ENCODE measurements around the gene LBHD2.
A peak's percentile ranks its signal among the peaks of the same experiment; 100 is the strongest.
"Not testable (repeated sequence)": the region's sequence is repeated elsewhere in the genome, so short reads cannot be mapped to it uniquely, and the experiment has no call there.

Gene LBHD2

DNA sequence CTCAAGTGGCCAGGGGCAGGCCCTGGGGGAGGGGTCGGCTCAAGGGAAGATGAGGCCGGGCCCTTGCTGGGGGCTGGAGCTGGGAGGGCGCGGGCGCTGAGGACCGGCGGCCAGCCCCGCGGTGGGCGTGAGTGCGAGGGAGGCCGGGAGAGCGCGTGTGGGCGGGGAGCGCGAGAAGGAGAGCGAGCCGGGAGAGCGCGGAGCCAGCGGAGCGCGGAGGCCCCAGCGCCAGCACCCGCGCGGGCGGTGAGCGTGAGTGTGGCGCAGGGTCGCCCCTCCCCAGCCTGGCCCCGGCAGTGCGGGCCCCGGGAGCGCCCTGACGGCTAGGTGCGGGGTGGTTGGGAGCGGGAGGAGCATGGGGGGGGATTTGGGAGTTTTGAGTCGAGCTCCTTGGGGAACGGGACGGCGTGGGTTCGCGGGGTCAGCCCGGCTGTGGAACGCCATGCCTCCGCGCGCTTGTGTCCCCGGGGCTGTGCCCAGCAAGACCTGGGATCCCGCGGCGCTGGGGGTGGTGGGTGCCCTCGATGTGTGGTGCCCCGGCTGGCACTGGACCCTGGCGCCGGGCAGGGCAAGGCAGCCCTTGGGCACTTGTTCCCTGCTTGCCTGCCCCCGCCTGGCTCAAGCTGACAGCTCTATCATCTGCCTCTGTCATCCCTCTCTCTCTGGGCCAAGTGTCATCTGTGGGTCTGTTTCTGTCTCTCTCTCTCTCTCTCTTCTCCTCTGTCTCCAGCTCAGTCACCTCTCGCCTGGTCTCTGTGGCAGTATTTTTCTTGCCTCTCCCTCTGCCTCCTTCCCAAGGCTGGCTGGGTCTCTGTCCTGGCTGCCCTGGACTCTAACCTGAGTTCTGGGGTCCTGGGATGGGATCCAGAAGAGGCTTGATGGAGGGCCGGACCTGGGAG is at the start of gene LBHD2:
Gene LBHD2 (plus strand): TSS at position 190 of the 899 bp plus-strand sequence. CDS start 1,803 bp downstream, outside the sequence.
- Histone ChIP-seq H3K9ac (no peak within 1 kb of the TSS), H3K4me3 (no peak within 1 kb of the TSS), H3K27ac (no peak within 1 kb of the TSS), H4K20me1 (no peaks in the 10 kb centered on the region; a peak in 1 of 22 replicates), H3K4me1 (peaks cover 0 to 22% (median 16%) of the 10 kb centered on the region in 10 experiments; a peak in 19 of 20 replicates), H3K4me2 (no peak within 1 kb of the TSS), H3K27me3 (no peaks in the 10 kb centered on the region; a peak in 1 of 22 replicates), H3K9me3 (replicated peaks in 1 of 11) (peaks cover 0 to 5% (median 0%) of the 10 kb centered on the region in 11 experiments; a peak in 2 of 22 replicates), H3K36me3 (no peaks in the 10 kb centered on the region)
- TF ChIP-seq Cebpa-rat (IDR thresholded peaks at IDR 0.05) = no peak

DNA sequence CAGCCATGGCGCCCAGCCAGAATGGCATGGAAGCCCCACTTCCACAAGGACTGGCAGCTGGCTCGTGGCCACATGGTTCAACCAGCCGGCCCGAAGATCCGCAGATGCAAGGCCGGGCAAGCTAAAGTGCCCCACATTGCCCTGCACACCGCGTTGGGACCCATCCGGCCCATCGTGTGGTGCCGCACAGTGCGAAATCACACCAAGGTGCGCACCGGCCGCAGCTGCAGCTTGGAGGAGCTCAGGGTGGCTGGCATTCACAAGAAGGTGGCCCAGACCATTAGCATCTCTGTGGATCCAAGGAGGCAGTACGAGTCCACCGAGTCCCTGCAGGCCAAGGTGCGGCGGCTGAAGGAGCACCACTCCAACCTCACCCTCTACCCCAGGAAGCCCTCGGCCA is 42.5 kb upstream of the LBHD2 start:
- H3K9ac ChIP-seq = no peak overlapping the region
- H3K9me3 ChIP-seq (replicated peaks in 1 of 11) = peaks cover 16 to 27% (median 18%) of the 10 kb centered on the region in 11 experiments
- 0 out of 20 replicates have a peak overlapping the region, but pooled peaks of 1 of the 10 experiments have one; percentile 14 for H3K4me3 ChIP-seq
- H4K20me1 ChIP-seq = peaks cover 0 to 36% (median 16%) of the 10 kb centered on the region in 11 experiments; a peak in 15 of 22 replicates
- H3K4me2 ChIP-seq = no peak overlapping the region; a peak in 1 of 22 replicates
- peaks cover 0 to 30% (median 8%) of the 10 kb centered on the region in 11 experiments; a peak in 12 of 22 replicates for H3K36me3 ChIP-seq
- H3K27ac ChIP-seq = no peak overlapping the region
- TF ChIP-seq Cebpa-rat (IDR thresholded peaks at IDR 0.05) = no peak
- peaks cover 15 to 31% (median 24%) of the 10 kb centered on the region in 10 experiments for H3K4me1 ChIP-seq
- H3K27me3 ChIP-seq = no peaks in the 10 kb centered on the region

DNA sequence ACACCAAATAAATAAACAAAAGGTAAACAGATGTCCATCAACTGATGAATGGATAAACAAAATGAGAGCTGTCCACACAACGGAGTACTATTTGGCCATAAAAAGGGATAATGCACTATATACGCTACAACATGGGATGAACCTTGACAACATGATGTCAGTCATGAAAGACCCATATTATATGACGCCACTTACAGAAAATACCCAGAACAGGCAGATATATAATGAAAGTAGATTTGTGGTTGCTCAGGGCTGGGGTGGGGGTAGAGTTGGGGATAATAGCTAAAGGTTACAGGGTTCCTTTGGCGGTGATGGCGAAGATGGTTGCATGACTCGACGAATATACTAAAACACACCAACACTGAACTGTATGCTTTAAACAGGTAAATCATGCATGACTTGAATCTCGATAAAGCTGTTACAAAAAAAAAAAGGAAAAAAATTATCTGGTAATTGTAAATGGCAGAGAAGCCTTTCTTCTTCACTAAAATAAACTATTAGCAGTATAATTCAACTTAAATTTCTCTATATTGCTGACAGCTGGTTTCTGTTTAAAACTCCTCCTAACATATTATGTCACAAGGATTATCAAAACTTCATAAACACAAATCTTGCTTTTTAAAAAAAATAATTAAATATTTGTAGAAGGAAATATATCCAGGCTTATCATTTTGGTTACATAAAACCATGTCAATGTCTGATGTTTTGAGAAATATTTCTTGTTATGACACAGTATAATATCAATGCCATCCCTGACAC is 40.6 kb upstream of the LBHD2 start:
- Histone ChIP-seq H3K27me3 (no peaks in the 10 kb centered on the region), H3K27ac (no peak overlapping the region), H3K9ac (no peak overlapping the region), H3K9me3 (replicated peaks in 1 of 11) (peaks cover 16 to 27% (median 18%) of the 10 kb centered on the region in 11 experiments), H3K36me3 (peaks cover 0 to 30% (median 8%) of the 10 kb centered on the region in 11 experiments; a peak in 12 of 22 replicates), H3K4me1 (peaks cover 17 to 31% (median 24%) of the 10 kb centered on the region in 10 experiments), H3K4me2 (no peak overlapping the region; a peak in 1 of 22 replicates), H4K20me1 (peaks cover 0 to 42% (median 19%) of the 10 kb centered on the region in 11 experiments; a peak in 15 of 22 replicates), H3K4me3 (no peak overlapping the region)
- no peak for TF ChIP-seq Cebpa-rat (IDR thresholded peaks at IDR 0.05)

DNA sequence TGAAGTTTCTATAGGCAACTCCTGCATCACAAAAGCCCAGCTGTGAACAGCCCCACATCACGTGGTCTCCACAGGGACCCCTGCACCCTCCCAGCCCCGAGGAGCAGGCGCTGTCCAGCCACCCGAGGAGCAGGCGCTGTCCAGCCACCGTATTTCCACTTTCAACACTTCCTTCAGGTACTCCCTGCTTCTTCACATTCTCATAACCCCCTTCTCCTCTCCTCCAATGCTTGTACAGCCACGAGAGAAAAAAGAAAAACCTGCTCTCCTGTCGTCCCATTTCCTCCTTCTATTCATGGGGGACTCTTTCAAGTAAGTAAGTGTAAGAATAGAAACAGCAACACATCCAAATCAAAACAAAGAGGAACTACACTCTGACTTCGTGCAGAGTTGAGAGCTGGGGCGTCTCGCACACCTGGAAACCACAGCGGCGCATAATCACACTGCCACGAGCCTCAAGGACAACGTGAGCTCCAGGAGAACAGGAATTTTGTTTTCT is 38.6 kb upstream of the LBHD2 start:
- Histone ChIP-seq H3K36me3 (peaks cover 0 to 30% (median 8%) of the 10 kb centered on the region in 11 experiments; a peak in 12 of 22 replicates), H3K27me3 (no peaks in the 10 kb centered on the region), H3K27ac (no peak overlapping the region), H3K4me2 (peak overlapping the region; percentile 52 to 86 (median 74)), H4K20me1 (peaks cover 0 to 56% (median 25%) of the 10 kb centered on the region in 11 experiments; a peak in 15 of 22 replicates), H3K4me1 (peaks cover 17 to 31% (median 24%) of the 10 kb centered on the region in 10 experiments), H3K9me3 (replicated peaks in 1 of 11) (peaks cover 14 to 25% (median 16%) of the 10 kb centered on the region in 11 experiments), H3K4me3 (peak overlapping the region in 1 of 10 experiments; percentile 37; a peak in 1 of 20 replicates), H3K9ac (peak overlapping the region in 3 of 11 experiments; percentile 24 to 47 (median 36); a peak in 3 of 22 replicates)
- no peak for TF ChIP-seq Cebpa-rat (IDR thresholded peaks at IDR 0.05)

DNA sequence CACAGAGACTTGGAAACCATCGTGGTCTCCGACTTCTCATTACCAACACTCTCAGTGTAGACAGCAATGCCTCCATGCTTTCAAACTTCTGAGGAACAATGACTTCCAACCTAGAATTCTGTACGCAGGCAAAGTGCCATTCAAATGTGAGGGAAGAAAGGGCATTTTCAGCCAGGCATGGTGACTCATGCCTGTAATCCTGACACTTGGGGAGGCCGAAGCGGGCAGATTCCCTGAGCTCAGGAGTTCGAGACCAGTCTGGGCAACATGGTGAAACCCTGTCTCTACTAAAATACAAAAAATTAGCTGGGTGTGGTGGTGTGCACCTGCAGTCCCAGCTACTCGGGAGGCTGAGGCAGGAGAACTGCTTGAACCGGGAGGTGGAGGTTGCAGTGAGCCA is 36.6 kb upstream of the LBHD2 start:
- not testable (repeated sequence) for H3K9ac ChIP-seq, H3K27me3 ChIP-seq

DNA sequence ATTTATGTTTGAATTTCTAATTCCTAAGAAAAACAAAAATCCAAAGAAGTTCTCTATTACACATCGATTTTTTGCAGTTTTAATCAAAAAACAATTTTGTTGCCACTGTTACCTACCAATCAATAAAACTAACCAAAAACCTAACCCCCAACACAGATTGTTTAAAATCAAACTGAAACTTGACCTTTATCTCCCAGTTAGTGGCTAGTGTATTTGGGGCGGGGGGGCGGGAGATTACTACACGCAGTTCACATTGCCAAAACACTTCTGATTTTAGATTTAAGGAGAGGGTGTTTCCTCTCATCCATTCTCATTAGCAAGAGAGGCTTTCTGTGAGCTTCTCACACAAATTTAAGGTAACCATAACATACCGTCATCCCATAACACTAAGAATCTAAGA is 33.1 kb upstream of the LBHD2 start:
- no peak for TF ChIP-seq Cebpa-rat (IDR thresholded peaks at IDR 0.05)
- Histone ChIP-seq H3K27me3 (peaks cover 0 to 10% (median 3%) of the 10 kb centered on the region in 11 experiments; a peak in 7 of 22 replicates), H3K27ac (no peak overlapping the region), H3K9ac (no peak overlapping the region), H3K36me3 (no peaks in the 10 kb centered on the region), H4K20me1 (peaks cover under 1 to 81% (median 41%) of the 10 kb centered on the region in 11 experiments; a peak in 14 of 22 replicates), H3K4me1 (peaks cover 16 to 33% (median 19%) of the 10 kb centered on the region in 10 experiments), H3K4me3 (no peak overlapping the region), H3K9me3 (replicated peaks in 1 of 11) (no peaks in the 10 kb centered on the region), H3K4me2 (no peak overlapping the region)

More for the DNA sequence above, 36.6 kb upstream of the LBHD2 start:
- not testable (repeated sequence) for H3K36me3 ChIP-seq; H3K4me3 ChIP-seq; H3K4me2 ChIP-seq; H3K9me3 ChIP-seq (replicated peaks in 1 of 11); H3K27ac ChIP-seq
- H4K20me1 ChIP-seq = peaks cover 0 to 71% (median 35%) of the 10 kb centered on the region in 11 experiments; a peak in 15 of 22 replicates
- H3K4me1 ChIP-seq = peaks cover 18 to 35% (median 29%) of the 10 kb centered on the region in 10 experiments

DNA sequence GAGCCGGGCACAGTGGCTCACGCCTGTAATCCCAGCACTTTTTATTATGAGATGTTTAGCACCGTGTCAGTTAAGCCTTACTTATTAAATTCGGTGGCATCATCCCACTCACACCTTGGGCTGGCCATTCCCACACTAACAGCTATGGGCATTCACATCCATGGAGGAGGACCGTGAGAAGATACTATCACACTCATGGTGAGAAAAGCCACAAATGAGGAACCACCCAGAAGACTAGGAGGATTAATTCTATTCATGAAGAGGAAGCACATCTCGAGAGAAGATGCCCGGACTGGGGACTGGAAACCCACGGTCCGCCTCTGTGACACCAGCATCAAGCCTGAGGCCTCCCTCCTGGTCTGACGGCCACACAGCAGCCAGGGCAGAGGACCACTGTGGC is 31.6 kb upstream of the LBHD2 start:
- no peaks in the 10 kb centered on the region for H3K9me3 ChIP-seq (replicated peaks in 1 of 11)
- H3K9ac ChIP-seq = no peak overlapping the region
- H3K27me3 ChIP-seq = peaks cover 7 to 23% (median 14%) of the 10 kb centered on the region in 11 experiments
- H3K4me3 ChIP-seq = no peak overlapping the region
- peaks cover 4 to 70% (median 36%) of the 10 kb centered on the region in 11 experiments; a peak in 12 of 22 replicates for H4K20me1 ChIP-seq
- H3K36me3 ChIP-seq = no peaks in the 10 kb centered on the region
- H3K27ac ChIP-seq = no peak overlapping the region
- H3K4me1 ChIP-seq = peaks cover 8 to 39% (median 24%) of the 10 kb centered on the region in 10 experiments; a peak in 18 of 20 replicates
- no peak for TF ChIP-seq Cebpa-rat (IDR thresholded peaks at IDR 0.05)
- H3K4me2 ChIP-seq = peak overlapping the region in 7 of 11 experiments; percentile 4 to 43 (median 14); a peak in 4 of 22 replicates

DNA sequence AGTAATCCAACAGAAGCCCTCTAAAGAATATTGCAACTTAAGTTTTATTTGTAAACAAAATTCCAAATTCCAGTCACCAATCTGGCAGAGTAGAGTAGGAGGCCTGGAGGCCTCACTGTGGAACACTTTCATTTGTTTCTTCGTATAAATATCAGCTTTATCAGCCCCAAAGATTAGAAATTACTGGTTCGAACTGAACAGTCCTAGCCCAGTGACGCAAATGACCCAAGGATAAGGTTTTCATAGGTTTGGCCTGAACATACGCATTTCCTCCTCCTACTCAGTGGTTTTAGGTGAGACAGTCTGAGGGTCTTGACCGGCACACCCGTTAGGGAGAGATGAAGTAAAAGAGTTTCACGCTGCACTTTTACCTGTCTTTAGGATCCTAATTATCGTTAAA is 28.3 kb upstream of the LBHD2 start:
- TF ChIP-seq Cebpa-rat (IDR thresholded peaks at IDR 0.05) = no peak
- Histone ChIP-seq H3K9ac (no peak overlapping the region), H3K27ac (no peak overlapping the region), H3K27me3 (peaks cover 17 to 37% (median 26%) of the 10 kb centered on the region in 11 experiments), H3K4me3 (peak overlapping the region in 1 of 10 experiments; percentile 42; a peak in 1 of 20 replicates), H3K36me3 (no peaks in the 10 kb centered on the region), H3K4me2 (peak overlapping the region in 10 of 11 experiments; percentile 39 to 86 (median 58); a peak in 19 of 22 replicates), H4K20me1 (peaks cover 0 to 45% (median 17%) of the 10 kb centered on the region in 11 experiments; a peak in 12 of 22 replicates), H3K4me1 (peaks cover 8 to 39% (median 25%) of the 10 kb centered on the region in 10 experiments; a peak in 18 of 20 replicates), H3K9me3 (replicated peaks in 1 of 11) (no peaks in the 10 kb centered on the region)

All from BLaER1 treated with 17β-estradiol and CSF1 and Interleukin-3, amounts not matched to agents 10 nM and 100 nM (cell line).